Measurements from ENCODE around the gene ARVCF.

- no peak for TF ChIP-seq GABPA (IDR thresholded peaks at IDR 0.05; ENCODE audit: borderline replicate concordance, insufficient read depth, low read length)
- TF ChIP-seq POLR2A (IDR thresholded peaks at IDR 0.05; ENCODE audit: control extremely low read depth in 1 of 2, low read depth in 2 of 2, low read length in 2 of 2): no peak
- no peak for TF ChIP-seq TCF12 (IDR thresholded peaks at IDR 0.05; ENCODE audit: low read depth, low read length)
- TF ChIP-seq ATF3 (IDR thresholded peaks at IDR 0.05; ENCODE audit: insufficient read depth, low read depth, low read length): no peak
- no peak for TF ChIP-seq RNF2 (IDR thresholded peaks at IDR 0.05; ENCODE audit: borderline replicate concordance, low read depth, low read length, missing control alignments, poor library complexity, severe bottlenecking)
- TF ChIP-seq CHD1 (IDR thresholded peaks at IDR 0.05; ENCODE audit: low read depth, low read length): no peak
- no peak for TF ChIP-seq POLR2AphosphoS5 (IDR thresholded peaks at IDR 0.05; ENCODE audit: low read depth, low read length)
- peak; percentile 52 to 64 (median 57) for TF ChIP-seq CTCF (IDR thresholded peaks at IDR 0.05; ENCODE audit: control extremely low read depth in 1 of 3, insufficient read depth in 1 of 3, low read depth in 1 of 3, low read length in 3 of 3)
- TF ChIP-seq MAX (IDR thresholded peaks at IDR 0.05): no peak
- no peak for TF ChIP-seq HDAC6 (IDR thresholded peaks at IDR 0.05; ENCODE audit: low read depth, low read length)
- TF ChIP-seq CREB1 (IDR thresholded peaks at IDR 0.05): no peak
- no peak for TF ChIP-seq JUN (IDR thresholded peaks at IDR 0.05; ENCODE audit: low read depth, low read length)
Measured at GRCh38 chr22:20060700-20061480, 44.3 kb upstream of the ARVCF start.
